K562 (cell line): ENCODE data around the gene CLCA2. TPM values are rescaled to one million over a fixed set of nuclear protein-coding genes. Genes with fewer than 3 reads are reported as not detected.

Experiments used
- ATAC-seq: fragments of 200-7000 bp; cut with Tn5 transposase; 3 replicates; pipeline ENCODE4 v1.9.1; 2020; ENCODE audit warnings: moderate library complexity
- BruUV-seq: library from RNA; stranded (reverse); fragments of 400-500 nt; replicated peaks from 2 replicates; lab custom pipeline; 2021; lab: Mats Ljungman, UMichigan
- CTCF ChIA-PET: fragments of 300-600 bp; formaldehyde crosslinking; extraction: SDS; loops from one replicate; lab custom pipeline; 2021; ENCODE audit warnings: low intra/inter-chr PET ratio; lab: Yijun Ruan, JAX
- POLR2A ChIA-PET: fragments of 300-600, 350-650 bp; sonication (Branson Sonifier 250); formaldehyde crosslinking; extraction: SDS; loops from one replicate; lab custom pipeline; 2021; ENCODE audit warnings: antibody characterized with exemption, inconsistent platforms; lab: Yijun Ruan, JAX
- DNase-seq, 4 experiments: peaks; one replicate each; pipeline versions ENCODE4 v3.0.0 to v3.0.0-alpha.2; 2011 to 2018; ENCODE audit warnings: low spot score in 3 of 4, mixed read lengths in 3 of 4; ENCODE audit errors: extremely low read depth in 1 of 4
- FAIRE-seq: peaks from 2 replicates; lab custom pipeline; 2011; peaks lifted over from hg19 to GRCh38; lab: Jason Lieb, UNC
- H2AFZ ChIP-seq: 2 replicates; pipeline ENCODE4 v1.6.0; 2011; ENCODE audit warnings: low read depth, low read length, control low read depth, inconsistent platforms
- H3K27ac ChIP-seq: fragments of 200-600 bp; 3 replicates; pipeline ENCODE4 v1.8.0; 2011; ENCODE audit warnings: low read depth, mild to moderate bottlenecking, control low read depth, inconsistent platforms, low read length, moderate library complexity, mixed read lengths; ENCODE audit errors: extremely low read depth
- H3K27me3 ChIP-seq, 2 experiments: fragments of 300-600 bp in 1 of 2; 2 replicates in 1 of 2; 3 replicates in 1 of 2; pipeline versions ENCODE4 v1.6.0 to v1.8.0; 2011; ENCODE audit warnings: inconsistent platforms in 2 of 2, low read length in 2 of 2, mild to moderate bottlenecking in 1 of 2, mixed read lengths in 1 of 2, moderate library complexity in 1 of 2; ENCODE audit not compliant: control insufficient read depth in 2 of 2, insufficient read depth in 2 of 2
- H3K36me3 ChIP-seq: fragments of 300-600 bp; 3 replicates; pipeline ENCODE4 v1.8.0; 2011; ENCODE audit warnings: mild to moderate bottlenecking, low read length, inconsistent platforms; ENCODE audit not compliant: control insufficient read depth, insufficient read depth
- H3K4me1 ChIP-seq, 2 experiments: fragments of 200-600 bp in 1 of 2; replicated peaks in 1 of 2; 2 replicates in 1 of 2; 3 replicates in 1 of 2; pipeline versions ENCODE4 v1.5.1 to v1.8.0; 2011; ENCODE audit warnings: inconsistent platforms in 2 of 2, low read length in 2 of 2, mild to moderate bottlenecking in 1 of 2, mixed read lengths in 1 of 2, moderate library complexity in 1 of 2; ENCODE audit not compliant: control insufficient read depth in 2 of 2, insufficient read depth in 2 of 2
- H3K4me2 ChIP-seq: 2 replicates; pipeline ENCODE4 v1.6.1; 2011; ENCODE audit warnings: low read length, control low read depth, inconsistent platforms, mixed read lengths; ENCODE audit not compliant: insufficient read depth
- H3K4me3 ChIP-seq: fragments of 200-600 bp; sonication (generic), shearing (Covaris generic); 2 replicates; pipeline ENCODE4 v1.5.1; 2016; ENCODE audit warnings: control low read depth, inconsistent platforms
- H3K79me2 ChIP-seq: fragments of 200-600 bp; 3 replicates; pipeline ENCODE4 v1.8.0; 2011; ENCODE audit warnings: low read length, inconsistent platforms; ENCODE audit not compliant: control insufficient read depth, insufficient read depth
- H3K9ac ChIP-seq, 2 experiments: 2 replicates each; pipeline versions ENCODE4 v1.6.0 to v1.6.1; 2011; ENCODE audit warnings: low read depth in 2 of 2, low read length in 2 of 2, control low read depth in 1 of 2, inconsistent platforms in 1 of 2, mild to moderate bottlenecking in 1 of 2, mixed read lengths in 1 of 2; ENCODE audit not compliant: insufficient read depth in 1 of 2
- H3K9me1 ChIP-seq: one replicate; pipeline ENCODE4 v1.6.0; 2011; ENCODE audit warnings: inconsistent platforms, mild to moderate bottlenecking, low read length, moderate library complexity; ENCODE audit not compliant: control insufficient read depth, insufficient read depth
- H3K9me3 ChIP-seq: replicated peaks from 2 replicates; pipeline ENCODE4 v1.5.1; 2011; ENCODE audit warnings: low read depth, low read length, inconsistent platforms; ENCODE audit not compliant: control insufficient read depth, insufficient read depth
- H4K20me1 ChIP-seq: replicated peaks from 2 replicates; pipeline ENCODE4 v1.6.1; 2011; ENCODE audit warnings: low read length, inconsistent platforms, mixed read lengths; ENCODE audit not compliant: control insufficient read depth, insufficient read depth
- CBFA2T2 ChIP-seq: fragments of 450-650 bp; conservative IDR thresholded peaks from 2 replicates; pipeline ENCODE4 v1.6.1; 2017; ENCODE audit warnings: mild to moderate bottlenecking
- GATAD2B ChIP-seq: fragments of 450-650 bp; IDR thresholded peaks from 2 replicates; pipeline ENCODE4 v1.6.1; 2017; ENCODE audit warnings: mild to moderate bottlenecking, borderline replicate concordance
- HDAC1 ChIP-seq, 2 experiments: fragments of 450-650 bp; IDR thresholded peaks; 2 replicates each; pipeline ENCODE4 v1.6.1; 2016 to 2017; ENCODE audit warnings: inconsistent platforms in 1 of 2, mild to moderate bottlenecking in 1 of 2, moderate library complexity in 1 of 2
- JUNB ChIP-seq: fragments of 450-650 bp; formaldehyde crosslinking; conservative IDR thresholded peaks from 2 replicates; pipeline ENCODE4 v1.4.0; 2020; ENCODE audit warnings: mild to moderate bottlenecking
- MTA2 ChIP-seq: fragments of 450-650 bp; IDR thresholded peaks from 2 replicates; pipeline ENCODE4 v1.6.1; 2016; ENCODE audit warnings: low read depth
- NFIC ChIP-seq: fragments of 450-650 bp; IDR thresholded peaks from 2 replicates; pipeline ENCODE4 v1.6.1; 2017; ENCODE audit warnings: mild to moderate bottlenecking, inconsistent platforms
- PCBP1 ChIP-seq: fragments of 200-400 bp; formaldehyde crosslinking; IDR thresholded peaks from 2 replicates; pipeline ENCODE4 v1.6.1; 2018; ENCODE audit warnings: mild to moderate bottlenecking, low read depth, low read length; ENCODE audit not compliant: poor library complexity, severe bottlenecking
- PPARD ChIP-seq: fragments of 250-450 bp; sonication (Bioruptor Pico); IDR thresholded peaks from 2 replicates; pipeline ENCODE4 v1.8.0; 2022; ENCODE audit warnings: inconsistent platforms, mild to moderate bottlenecking, moderate library complexity
- RBM25 ChIP-seq: fragments of 200-400 bp; formaldehyde crosslinking; IDR thresholded peaks from 2 replicates; pipeline ENCODE4 v1.6.1; 2018; ENCODE audit warnings: low read length, low read depth, moderate library complexity; ENCODE audit not compliant: severe bottlenecking
- SRSF3 ChIP-seq: fragments of 200-400 bp; formaldehyde crosslinking; IDR thresholded peaks from 2 replicates; pipeline ENCODE4 v1.6.1; 2016; ENCODE audit warnings: mild to moderate bottlenecking, low read length, moderate library complexity; ENCODE audit not compliant: insufficient read depth
- STAT5B ChIP-seq: fragments of 250-450 bp; sonication (Bioruptor Pico); IDR thresholded peaks from 2 replicates; pipeline ENCODE4 v1.8.0; 2021; ENCODE audit warnings: mild to moderate bottlenecking, inconsistent platforms
- TFAM ChIP-seq: fragments of 250-450 bp; sonication (Bioruptor Pico); conservative IDR thresholded peaks from 2 replicates; pipeline ENCODE4 v1.5.0; 2021; ENCODE audit warnings: mild to moderate bottlenecking, moderate library complexity
- ZBED1 ChIP-seq: IDR thresholded peaks from 2 replicates; pipeline ENCODE4 v1.6.1; 2014
- ZKSCAN1 ChIP-seq: fragments of 150-350 bp; IDR thresholded peaks from 2 replicates; pipeline ENCODE4 v1.6.1; 2016; ENCODE audit warnings: low read depth, low read length
- ZKSCAN3 ChIP-seq: fragments of 250-450 bp; sonication (Bioruptor Pico); IDR thresholded peaks from 2 replicates; pipeline ENCODE4 v1.4.0; 2020
- ZNF134 ChIP-seq: fragments of 250-450 bp; sonication (Bioruptor Pico); conservative IDR thresholded peaks from 2 replicates; pipeline ENCODE4 v1.4.0; 2020
- ZNF224 ChIP-seq: sonication (generic); formaldehyde crosslinking; IDR thresholded peaks from 2 replicates; pipeline ENCODE4 v1.8.0; 2022; ENCODE audit warnings: mild to moderate bottlenecking, missing genetic modification reagents
- ZNF695 ChIP-seq: fragments of 450-650 bp; formaldehyde crosslinking; IDR thresholded peaks from 2 replicates; pipeline ENCODE4 v1.4.0; 2020; ENCODE audit warnings: mild to moderate bottlenecking, moderate library complexity
- WGBS: fragments of 100-300 bp; shearing (Covaris generic); methylation state at CpG from one replicate; pipeline ENCODE4 v1.1.6; 2016; ENCODE audit warnings: low coverage, mixed read lengths; ENCODE audit not compliant: insufficient coverage; ENCODE audit errors: missing lambda C conversion rate; 5-methylcytosine and 5-hydroxymethylcytosine counted together
- in situ Hi-C: fragments of 300-500 bp; cut with MboI; formaldehyde crosslinking; loops from 4 replicates; pipeline ENCODE4 v1.15.0; 2018; ENCODE audit warnings: inconsistent platforms, mixed read lengths
- intact Hi-C: fragments of 100-400 bp; cut with micrococcal nuclease; formaldehyde crosslinking; loops from 2 replicates; pipeline ENCODE4 v1.14.2; 2022
- polyA plus RNA-seq, 8 experiments: library from polyadenylated mRNA; depleted of rRNA in 4 of 8; stranded (reverse) in 5 of 8; unstranded in 3 of 8; fragments of >200 nt; fragmentation: Nextera tagmentation in 2 of 8; fragmentation: Illumina TruSeq in 1 of 8; extraction: Ambion mirVana in 2 of 8; extraction: Trizol in 1 of 8; gene quantifications; 2 replicates each; pipeline versions ENCODE4 v1.2.1 to v1.2.3, GENCODE V29; 2011 to 2014; ENCODE audit warnings: inconsistent platforms in 1 of 8, missing spikeins in 1 of 8
- total RNA-seq, 7 experiments: library from RNA; depleted of rRNA in 6 of 7; stranded (reverse); fragments of >200 nt in 6 of 7; fragmentation: Illumina TruSeq in 2 of 7; extraction: Trizol in 2 of 7; gene quantifications; 2 replicates each; pipeline versions ENCODE4 v1.2.1 to v1.2.3, GENCODE V29; 2011 to 2021; ENCODE audit warnings: low replicate concordance in 1 of 7
- TF ChIP-seq, protein P1 (sequence below): IDR thresholded peaks from 2 replicates; pipeline ENCODE4 v1.6.1; 2012; ENCODE audit warnings: low read depth, low read length, improper control_type of control experiment, borderline replicate concordance

Gene CLCA2
- total and polyA plus RNA-seq, 9 of the 15 experiments (the other 6 are each of a cell fraction or from before 2014, with no cell fraction given): 0.03 TPM; not detected in 8

DNA sequence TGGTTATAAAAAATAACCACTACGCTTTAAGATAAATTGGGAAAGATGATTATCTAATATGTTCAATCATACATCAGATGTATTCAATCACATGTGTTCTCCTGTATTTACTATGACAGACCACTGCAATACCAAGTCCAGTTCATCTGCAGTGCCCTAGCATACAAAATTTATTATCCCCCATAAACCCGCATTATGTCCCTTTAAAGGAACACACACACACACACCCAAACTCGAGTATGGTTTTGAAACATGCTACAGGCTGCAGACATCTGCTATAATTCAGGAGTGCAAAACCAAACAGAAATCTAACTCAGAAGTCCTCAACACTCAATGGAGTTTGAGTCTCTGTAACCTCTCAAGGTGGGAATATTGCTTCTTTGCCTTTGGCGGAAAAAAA lies 42.7 kb upstream of the CLCA2 start:
- in situ Hi-C loops (no loop called here), intact Hi-C loops (loop anchor here (2.0 to 10.0 kb wide), 4 partner anchors 120 to 361 kb away; no protein-coding TSS in a partner anchor)
- WGBS: 52% methylated on average over 4 of the region's 4 CpGs
- TF ChIP-seq PPARD (CRISPR knock-in tag) (no peak), SRSF3 (no peak), CBFA2T2 (no peak), GATAD2B (no peak), ZNF695 (CRISPR knock-in tag) (no peak), ZKSCAN3 (CRISPR knock-in tag) (no peak), HDAC1 (IDR thresholded peaks at IDR 0.05) (no peak), JUNB (CRISPR knock-in tag) (no peak), RBM25 (no peak), TFAM (CRISPR knock-in tag) (no peak), ZBED1 (no peak), NFIC (no peak), ZNF224 (no peak), ZNF134 (CRISPR knock-in tag) (no peak), MTA2 (no peak), STAT5B (CRISPR knock-in tag) (no peak), ZKSCAN1 (no peak), PCBP1 (no peak)
- TF ChIP-seq, protein P1, sequence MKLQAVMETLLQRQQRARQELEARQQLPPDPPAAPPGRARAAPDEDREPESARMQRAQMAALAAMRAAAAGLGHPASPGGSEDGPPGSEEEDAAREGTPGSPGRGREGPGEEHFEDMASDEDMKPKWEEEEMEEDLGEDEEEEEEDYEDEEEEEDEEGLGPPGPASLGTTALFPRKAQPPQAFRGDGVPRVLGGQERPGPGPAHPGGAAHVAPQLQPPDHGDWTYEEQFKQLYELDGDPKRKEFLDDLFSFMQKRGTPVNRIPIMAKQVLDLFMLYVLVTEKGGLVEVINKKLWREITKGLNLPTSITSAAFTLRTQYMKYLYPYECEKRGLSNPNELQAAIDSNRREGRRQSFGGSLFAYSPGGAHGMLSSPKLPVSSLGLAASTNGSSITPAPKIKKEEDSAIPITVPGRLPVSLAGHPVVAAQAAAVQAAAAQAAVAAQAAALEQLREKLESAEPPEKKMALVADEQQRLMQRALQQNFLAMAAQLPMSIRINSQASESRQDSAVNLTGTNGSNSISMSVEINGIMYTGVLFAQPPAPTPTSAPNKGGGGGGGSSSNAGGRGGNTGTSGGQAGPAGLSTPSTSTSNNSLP: no peak
- Histone ChIP-seq H3K4me1 (no peaks in the 10 kb centered on the region), H4K20me1 (no peaks in the 10 kb centered on the region), H3K27me3 (no peaks in the 10 kb centered on the region), H3K79me2 (no peaks in the 10 kb centered on the region), H3K9me3 (no peaks in the 10 kb centered on the region; the same call in 1 of the 2 replicates), H3K27ac (no peak overlapping the region), H3K36me3 (no peaks in the 10 kb centered on the region), H3K9ac (no peak overlapping the region), H3K4me2 (no peak overlapping the region), H3K4me3 (no peak overlapping the region), H2AFZ (no peak overlapping the region), H3K9me1 (no peaks in the 10 kb centered on the region)
- CTCF ChIA-PET: interaction anchor here (0.7 to 3.3 kb wide), 3 partner anchors 120 to 723 kb away, joined by 3 to 29 read pairs (median 10); no protein-coding TSS in a partner anchor
- FAIRE-seq (peak; percentile 15), ATAC-seq (no peak), DNase-seq (no peak)
- POLR2A ChIA-PET: no interaction called here
- BruUV-seq: no TSS peak
